Epithelial cell of prostate (primary cell): Measurements from ENCODE around the gene RBBP5.

Source experiments
- DNase-seq: peaks from one replicate; pipeline ENCODE4 v3.0.0-alpha.2; 2011; ENCODE audit warnings: low read depth, low spot score
- H3K27ac ChIP-seq: fragments of 450-650 bp; 2 replicates; pipeline ENCODE4 v1.5.1; 2017; ENCODE audit warnings: mild to moderate bottlenecking

RBBP5 gene

DNA sequence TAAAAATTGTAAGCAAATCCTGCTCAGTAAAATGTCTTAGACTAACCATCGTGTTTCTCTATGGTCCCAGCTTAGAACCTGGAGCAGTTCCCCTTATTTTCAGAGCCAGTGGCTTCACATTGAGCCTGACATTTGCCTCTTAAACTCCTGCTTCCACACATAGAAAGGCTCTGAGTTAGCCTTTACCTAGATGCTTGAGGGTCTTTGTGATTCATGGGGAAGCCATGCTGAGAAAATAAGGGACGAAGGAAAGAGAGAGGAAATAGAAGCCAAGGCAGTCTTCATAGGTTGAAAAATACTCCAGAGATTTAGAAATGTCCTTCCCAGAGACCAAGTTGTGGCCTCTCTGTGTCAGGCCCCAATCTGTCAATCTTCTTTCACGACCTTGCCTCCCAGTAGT, 16.1 kb upstream of the RBBP5 start:
- no peak overlapping the region for H3K27ac ChIP-seq
- no peak for DNase-seq

DNA sequence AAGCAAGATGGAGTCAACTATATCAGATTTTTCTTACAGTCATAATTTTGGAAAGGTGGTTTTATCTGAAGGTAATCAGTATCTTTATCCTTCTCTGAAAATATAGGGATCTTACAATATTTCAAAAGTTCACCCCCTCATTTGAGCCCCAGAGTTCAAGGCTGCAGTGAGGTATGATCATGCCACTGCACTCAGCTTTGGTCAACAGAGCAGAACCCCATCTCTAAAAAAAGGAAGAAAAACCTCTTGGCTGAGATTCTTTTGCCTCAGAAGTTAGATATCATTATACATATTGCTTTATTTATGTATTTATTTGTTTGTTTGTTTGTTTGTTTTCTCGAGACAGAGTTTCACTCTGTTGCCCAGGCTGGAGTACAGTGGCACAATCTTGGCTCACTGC, 11.5 kb upstream of the RBBP5 start:
- no peak overlapping the region for H3K27ac ChIP-seq
- no peak for DNase-seq

DNA sequence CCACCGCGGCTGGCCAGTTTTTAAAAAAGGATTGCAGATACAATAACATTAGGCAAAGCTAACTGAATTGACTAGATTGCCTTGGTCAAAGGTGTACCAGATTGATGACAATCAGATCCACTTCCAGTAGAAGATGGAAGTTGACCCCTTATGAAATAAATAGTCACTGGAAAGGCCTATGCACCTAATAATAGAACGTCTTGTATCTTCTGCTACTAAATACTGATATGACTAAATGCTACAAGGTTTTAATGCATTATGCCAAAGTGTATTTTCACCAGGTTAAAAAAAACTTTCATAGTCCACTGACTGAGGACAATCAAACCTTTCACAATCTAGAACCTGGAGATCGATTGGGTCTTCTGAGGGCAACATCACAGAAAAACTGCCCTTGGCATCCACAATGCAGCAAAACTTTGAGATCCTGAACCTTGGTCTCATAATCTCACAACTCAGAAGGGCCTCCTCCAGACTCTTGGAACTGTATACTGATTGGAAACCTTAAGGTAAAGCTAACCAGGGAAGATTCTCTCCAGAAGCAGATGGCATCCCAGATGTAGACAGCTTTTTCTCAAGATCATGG, 7.8 kb upstream of the RBBP5 start:
- no peak overlapping the region for H3K27ac ChIP-seq
- no peak for DNase-seq

DNA sequence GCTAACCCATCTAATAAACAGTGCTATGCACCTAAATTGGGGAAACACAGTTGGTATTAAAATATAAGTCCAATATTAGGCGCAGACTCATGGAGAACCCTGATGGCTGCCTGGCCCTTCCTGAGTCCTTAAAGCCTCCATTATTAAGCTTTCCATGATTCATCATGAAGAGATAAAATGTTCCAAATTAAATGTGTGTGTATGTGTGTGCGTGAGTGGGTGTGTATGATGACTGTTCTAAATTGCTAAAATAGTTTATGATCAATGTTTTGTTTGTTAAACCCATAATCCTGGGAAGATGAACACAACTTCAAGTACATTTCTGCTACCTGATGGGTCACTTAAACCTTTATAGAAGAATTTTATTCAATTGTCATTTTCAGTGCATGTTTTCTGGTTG, 6.3 kb upstream of the RBBP5 start:
- H3K27ac ChIP-seq, result no peak overlapping the region
- DNase-seq, result peak; percentile 26

DNA sequence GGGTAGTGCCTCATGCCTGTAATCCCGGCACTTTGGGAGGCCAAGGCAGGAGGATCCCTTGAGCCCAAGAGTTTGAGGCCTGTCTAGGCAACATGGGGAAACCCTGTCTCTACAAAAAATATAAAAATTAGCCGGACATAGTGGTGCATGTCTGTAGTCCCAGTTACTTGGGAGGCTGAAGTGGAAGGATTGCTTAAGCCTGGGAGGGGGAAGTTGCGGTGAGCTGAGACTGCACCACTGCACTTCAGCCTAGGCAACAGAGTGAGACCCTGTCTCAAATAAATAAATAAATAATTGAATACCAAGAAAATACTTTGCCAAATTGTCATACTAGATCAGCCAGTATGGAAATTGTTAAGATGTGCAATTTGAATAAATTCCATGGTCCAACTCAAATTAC, 5.9 kb upstream of the RBBP5 start:
- H3K27ac ChIP-seq, result no peak overlapping the region
- no peak for DNase-seq

DNA sequence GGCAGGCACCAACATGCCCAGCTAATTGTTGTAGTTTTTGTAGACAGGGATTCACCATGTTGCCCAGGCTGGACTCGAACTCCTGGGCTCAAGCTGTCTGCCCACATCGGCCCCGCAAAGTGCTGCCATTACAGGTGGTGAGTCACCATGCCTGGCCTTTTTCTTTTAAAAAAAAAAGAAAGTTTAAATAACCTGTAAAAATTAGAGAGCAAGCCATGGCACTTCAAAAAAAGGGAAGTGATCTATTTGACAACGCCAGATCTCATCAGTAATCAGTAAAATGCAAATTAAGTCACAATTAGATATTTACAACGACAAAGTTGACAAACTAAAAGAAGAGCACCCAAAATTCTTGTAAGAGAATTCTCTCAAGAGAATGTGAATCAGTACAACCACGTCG, 2.9 kb upstream of the RBBP5 start:
- no peak for DNase-seq
- no peak overlapping the region for H3K27ac ChIP-seq

DNA sequence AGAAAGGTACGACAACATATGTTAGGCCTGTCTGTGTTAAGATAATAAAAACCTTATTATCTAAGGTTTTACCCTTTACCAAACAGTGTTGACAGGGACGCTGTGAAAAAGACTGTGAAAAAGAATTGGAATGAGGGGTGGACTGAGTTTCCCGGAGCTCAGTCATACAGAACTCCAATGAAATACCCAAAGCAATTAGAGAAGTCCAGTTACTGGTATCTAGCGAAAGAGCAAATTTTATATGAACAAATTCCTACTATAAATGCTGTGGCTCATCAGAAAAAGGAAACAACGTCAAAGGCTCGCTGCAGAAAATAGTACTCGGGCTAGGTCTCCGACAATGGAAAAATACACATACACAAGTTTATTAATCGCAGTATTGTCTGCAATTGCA, 708 bp upstream of the RBBP5 start:
- no peak for DNase-seq
- H3K27ac ChIP-seq, result peak overlapping the region; percentile 87

DNA sequence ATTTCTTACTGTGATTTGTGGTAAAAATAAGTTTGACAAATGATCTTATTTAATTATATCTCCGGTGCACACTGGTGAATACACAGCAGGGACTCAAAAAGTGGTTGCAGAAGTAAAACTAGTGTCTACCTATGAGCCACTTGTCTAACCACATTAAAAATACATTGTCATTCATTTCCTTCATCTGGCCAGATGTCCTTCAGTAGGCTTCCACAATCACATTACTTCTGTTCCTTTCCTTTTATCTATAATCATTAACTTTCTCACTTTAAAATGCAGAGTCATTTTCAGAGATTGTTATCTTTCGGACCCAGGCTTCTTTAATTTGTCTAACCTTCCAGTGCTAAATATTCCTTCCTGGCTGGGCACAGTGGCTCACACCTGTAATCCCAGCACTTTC, 3.0 kb downstream of the RBBP5 start:
- DNase-seq, result no peak
- no peak overlapping the region for H3K27ac ChIP-seq

DNA sequence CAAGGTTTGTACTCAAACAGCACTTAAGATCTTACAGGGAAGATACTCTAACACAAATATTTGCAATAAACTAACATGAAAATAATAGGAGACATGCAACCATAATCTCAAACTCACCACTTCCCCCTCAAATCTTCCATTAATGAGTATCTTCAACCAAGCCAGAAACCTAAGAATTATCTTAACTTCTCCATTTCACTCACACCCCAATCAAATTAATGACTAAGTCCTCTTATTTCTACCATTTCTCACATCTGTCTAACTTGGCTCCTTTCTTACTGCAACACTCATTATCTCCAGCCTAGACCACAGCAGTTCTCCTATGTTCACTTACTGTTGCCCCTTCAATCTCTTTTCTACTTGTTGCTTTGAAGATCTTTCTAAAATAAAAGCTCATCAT, 10.4 kb downstream of the RBBP5 start:
- no peak overlapping the region for H3K27ac ChIP-seq
- no peak for DNase-seq

DNA sequence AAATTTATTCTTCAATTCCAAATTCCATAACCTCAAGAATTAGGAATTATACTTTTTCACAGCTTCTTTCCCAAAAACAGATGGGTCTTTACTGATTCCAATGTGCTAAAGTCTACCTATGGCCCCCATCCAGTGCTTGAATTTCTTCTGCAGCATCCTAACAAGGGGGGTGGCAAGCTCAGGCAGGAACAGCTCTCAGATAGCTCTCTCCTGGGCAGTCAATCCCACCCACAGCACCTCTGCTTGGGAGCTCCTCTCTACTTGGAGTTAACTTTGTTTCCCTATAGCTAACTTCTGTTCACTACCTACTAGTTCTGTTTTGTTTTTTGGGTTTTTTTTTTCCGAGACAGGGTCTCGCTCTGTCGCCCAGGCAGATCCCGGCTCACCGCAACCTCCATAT, 12.1 kb downstream of the RBBP5 start:
- H3K27ac ChIP-seq, result no peak overlapping the region
- DNase-seq, result no peak

DNA sequence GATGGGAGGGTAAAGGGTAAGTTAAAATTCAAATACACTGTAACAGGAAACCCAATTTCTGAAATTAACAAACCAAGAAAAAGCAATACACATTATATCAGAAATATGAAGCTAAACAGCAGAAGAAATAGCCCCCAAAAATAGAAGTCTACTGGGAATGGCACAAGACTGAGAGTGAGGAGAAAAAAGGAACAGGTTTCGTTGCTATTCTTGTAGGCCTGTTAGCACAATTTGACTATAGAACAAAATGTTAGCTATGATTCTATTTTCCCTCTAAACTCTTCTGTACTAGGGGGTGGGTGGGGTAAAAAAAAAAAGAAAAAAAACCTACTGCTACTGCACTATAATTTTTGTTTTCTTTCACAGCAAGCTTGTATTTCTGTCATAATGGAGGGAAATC, 12.5 kb downstream of the RBBP5 start:
- no peak overlapping the region for H3K27ac ChIP-seq

DNA sequence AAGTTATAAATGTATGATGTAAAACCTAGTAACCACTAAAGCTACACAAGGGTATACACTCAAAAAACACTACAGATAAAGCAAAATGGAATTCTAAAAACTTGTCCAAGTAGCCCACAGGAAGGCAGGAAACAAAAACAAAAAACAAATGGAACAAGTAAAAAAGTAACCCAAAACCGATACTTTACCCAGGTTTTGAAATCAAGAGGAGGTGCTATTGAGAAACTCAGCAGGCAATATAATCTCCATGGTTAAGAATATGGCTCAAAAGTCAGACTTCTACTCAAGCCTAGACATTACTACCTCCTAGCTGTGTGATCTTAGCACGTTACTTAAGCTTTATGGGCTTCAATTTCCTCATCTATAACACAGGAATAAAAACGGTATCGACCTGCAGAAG, 13.3 kb downstream of the RBBP5 start:
- no peak for DNase-seq
- H3K27ac ChIP-seq, result no peak overlapping the region

More for the DNA sequence above, 12.5 kb downstream of the RBBP5 start:
- DNase-seq, result no peak

DNA sequence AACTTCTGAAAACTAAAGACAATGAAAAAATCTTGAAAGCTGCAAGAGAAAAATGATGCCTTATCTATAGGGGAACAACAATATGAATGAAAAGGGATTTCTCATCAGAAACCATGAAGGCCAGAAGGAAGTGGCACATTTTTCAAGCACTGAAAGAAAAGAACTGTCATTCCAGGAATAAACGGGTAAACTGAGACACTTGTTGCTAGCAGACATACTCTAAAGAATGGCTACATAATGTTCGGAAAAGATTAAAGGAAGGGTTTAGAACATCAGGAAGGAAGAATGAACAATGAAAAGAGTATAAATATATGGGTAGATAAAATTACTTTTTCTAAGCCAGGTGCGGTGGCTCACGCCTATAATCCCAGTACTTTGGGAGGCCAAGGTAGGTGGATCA, 14.5 kb downstream of the RBBP5 start:
- no peak for DNase-seq
- no peak overlapping the region for H3K27ac ChIP-seq

DNA sequence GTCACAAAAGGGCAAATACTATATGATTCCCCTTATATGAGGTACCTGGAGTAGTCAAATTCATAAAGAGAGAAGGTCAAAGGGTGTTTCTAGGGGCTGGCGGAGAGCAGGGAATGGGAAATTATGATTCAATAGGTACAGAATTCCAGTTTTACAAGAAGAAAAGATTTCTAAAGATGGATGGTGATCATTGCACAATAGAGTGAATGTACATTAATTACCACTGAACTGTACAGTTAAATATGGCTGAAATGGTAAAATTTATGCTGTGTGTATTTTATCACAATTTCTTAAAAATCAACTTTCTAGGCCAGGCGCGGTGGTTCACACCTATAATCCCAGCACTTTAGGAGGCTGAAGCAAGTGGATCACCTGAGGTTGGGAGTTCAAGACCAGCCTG, 19.4 kb downstream of the RBBP5 start:
- H3K27ac ChIP-seq, result no peak overlapping the region
- no peak for DNase-seq

DNA sequence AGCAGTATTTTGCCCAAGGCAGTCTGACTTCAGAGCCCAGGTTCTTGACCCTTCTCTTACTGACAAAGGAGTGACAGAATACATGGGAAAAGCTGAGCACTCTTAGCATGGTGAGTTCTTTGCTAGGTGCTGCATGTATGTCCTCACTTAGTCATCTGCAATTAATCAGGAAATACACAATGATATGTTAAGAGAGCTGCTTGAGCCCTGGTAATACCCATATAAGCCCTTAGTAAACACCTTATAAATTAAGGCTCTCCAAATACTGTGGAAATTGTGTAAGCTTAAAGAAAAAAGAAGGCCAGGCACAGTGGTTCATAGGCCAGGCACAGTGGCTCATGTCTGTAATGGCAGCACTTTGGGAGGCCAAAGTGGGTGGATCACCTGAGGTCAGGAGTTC, 23.5 kb downstream of the RBBP5 start:
- DNase-seq, result no peak

DNA sequence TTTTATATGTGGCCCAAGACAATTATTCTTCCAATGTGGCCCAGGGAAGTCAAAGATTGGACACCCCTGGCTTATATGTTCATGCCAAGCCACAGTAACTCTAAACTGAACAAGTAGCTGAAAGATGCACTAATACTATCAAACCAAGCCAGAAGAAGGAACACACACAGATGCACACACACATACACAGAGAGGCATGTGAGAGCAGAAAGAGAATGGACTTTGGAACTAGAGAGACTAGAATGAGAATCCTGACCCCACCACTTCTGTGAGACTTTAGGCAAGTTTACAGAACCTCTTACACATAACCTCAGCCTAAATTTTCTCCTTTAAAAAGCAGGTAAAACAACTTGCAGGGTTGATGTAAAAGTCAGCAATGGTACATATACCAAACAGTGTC, 26.4 kb downstream of the RBBP5 start:
- DNase-seq, result no peak
- H3K27ac ChIP-seq, result no peak overlapping the region

More for the DNA sequence above, 23.5 kb downstream of the RBBP5 start:
- H3K27ac ChIP-seq, result no peak overlapping the region

DNA sequence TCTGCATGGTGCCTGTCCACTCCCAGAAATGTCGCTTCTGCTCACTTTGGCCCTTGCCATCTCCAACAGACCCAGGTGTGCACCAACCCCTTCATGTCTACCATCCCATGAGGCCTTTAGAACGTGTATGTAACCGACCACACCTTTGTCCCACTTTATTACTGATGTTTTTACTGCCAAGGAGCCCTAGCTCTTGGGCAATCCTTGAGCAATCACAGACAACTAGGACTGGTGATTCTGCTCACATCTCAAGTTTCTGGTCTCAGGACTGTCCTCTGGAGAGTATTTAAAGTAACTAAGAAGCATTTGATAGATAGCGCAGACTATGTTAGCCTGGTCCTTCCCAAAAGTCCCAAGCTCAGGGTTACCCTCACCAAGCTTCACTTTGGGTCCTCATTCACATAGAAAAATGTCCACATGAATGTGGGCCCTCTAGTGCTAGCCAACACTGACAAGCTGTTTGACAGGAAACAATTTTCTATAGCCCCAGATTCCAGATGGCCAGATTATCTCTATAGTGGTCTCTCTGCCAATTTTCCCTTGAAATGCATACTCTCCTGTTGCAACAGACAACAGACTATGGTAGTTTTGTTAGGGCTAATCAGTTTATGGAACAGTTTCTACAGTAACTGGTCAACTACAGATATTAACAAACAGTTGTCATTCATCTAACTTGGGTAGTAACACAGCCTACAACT, 30.6 kb downstream of the RBBP5 start:
- H3K27ac ChIP-seq, result no peak overlapping the region
- no peak for DNase-seq

DNA sequence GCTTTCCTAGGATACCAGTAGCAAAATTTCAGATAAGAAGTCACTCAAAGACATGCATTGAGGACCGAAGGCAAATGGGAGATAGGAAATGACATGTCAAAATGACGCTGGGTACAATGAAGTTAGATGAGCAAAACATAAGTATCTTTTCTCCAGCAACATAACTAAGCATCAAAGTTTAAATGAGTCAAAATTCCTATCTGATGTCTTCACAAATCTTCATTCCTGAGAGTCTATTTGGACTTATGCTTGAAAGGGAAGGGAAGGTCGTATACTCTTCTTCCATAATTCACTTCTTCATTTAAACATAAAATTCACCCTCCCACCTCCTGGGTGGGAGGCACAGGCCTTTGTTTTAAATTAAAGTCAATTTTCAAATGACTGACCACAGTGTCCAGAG, 33.4 kb downstream of the RBBP5 start:
- H3K27ac ChIP-seq, result no peak overlapping the region
- DNase-seq, result no peak

DNA sequence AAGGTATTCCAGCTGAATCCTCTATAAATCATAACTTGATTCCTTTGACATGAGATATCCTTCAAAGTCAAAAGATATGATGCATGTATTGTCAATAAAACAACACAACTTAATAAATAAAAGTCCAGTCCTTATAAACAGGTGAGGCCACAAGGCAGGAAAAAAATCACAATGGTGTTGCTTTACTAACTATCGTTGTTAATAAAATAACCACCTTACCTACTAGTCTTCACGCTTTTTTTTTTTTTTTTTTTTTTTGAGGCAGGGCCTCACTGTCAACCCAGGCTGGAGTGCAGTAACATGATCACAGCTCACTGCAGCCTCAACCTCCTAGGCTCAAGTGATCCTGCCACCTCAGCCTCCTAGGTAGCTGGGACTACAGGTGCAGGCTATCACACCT, 37.4 kb downstream of the RBBP5 start, which contains the start of gene TMEM81:
TSS of gene TMEM81 (minus strand) at position 101 of the 400 bp plus-strand sequence. CDS start 140 bp downstream, outside the sequence.
- DNase-seq, result no peak
- no peak within 1 kb of the TSS for H3K27ac ChIP-seq

DNA sequence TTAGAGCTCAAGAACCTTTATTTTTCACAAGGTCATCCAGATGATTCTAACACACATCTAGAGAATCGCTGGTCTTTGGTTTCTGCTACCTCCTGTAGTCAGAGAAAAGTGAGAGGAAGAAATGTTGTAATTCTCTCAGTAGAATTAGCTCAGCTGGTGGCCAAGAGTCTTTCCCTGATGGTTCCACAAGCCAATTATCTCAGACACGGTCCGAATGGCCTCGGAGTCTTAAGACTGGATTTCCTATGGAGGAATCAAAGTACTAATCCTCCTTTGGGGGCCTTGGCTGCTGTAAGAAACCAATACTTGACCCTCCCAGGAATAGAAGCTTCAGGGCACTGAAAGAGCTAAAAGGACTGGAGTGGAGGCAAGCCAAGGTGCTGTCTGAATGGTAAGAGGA, 39.3 kb downstream of the RBBP5 start:
- H3K27ac ChIP-seq, result no peak overlapping the region
- DNase-seq, result no peak

DNA sequence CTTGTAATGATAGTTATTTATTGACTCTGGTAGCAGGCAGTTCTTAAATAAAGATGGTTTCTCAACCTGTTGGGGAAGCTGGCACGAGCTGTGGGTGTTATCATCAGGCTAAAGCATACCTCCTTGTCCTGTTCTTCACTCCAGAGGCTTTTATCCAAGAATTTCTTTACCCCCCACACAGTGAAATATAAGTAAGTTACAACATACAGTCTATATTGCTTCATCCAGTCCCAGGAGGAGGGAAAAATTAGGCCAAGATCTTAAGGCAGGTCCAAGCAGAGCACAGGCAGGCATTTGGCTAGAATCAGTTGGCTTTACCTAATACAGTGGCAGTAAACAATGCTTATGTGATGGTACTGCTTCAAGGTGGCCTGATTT, 43.9 kb downstream of the RBBP5 start:
- no peak overlapping the region for H3K27ac ChIP-seq
- DNase-seq, result no peak

DNA sequence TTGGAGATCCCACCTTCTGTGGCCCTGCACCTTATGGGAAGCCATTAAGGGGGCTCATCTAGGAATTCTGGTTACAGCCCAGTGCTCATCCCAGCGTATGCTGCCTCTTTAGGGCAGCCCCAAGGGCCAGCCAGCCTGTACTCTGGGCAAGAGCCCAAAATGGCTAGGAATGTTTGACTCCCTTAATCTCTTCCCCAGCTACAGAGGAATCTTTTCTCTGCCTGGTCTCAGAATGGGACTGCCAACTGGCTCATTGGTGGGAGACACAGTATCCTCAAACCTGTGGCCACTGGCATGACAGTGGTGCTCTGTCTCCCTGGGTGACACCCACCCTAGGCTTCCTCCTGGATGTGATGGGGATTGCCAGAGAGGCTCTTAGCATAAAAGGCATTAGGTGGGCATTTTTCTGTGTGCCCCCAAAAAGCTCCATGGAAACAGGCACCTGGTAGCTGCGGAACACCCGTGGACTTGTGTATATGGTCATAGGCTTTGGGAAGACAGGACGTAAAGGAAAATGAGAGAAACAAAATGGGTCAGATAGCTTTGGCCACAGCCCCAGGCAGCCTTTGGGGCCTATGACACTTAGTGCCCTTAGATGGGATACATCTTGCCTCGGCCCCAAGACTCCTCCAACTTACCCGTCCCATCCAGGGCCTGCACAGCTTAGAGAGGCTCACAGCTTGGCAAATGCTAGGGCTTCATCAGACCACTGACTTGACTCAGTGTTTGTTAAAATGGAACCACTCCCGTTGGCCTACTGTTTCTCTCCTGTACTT, 44.4 kb downstream of the RBBP5 start:
- no peak overlapping the region for H3K27ac ChIP-seq
- DNase-seq, result no peak
